ENCODE measurements around the gene ATP9B.
"Not testable (repeated sequence)": the region's sequence is repeated elsewhere in the genome, so short reads cannot be mapped to it uniquely, and the experiment has no call there.

Gene ATP9B

DNA sequence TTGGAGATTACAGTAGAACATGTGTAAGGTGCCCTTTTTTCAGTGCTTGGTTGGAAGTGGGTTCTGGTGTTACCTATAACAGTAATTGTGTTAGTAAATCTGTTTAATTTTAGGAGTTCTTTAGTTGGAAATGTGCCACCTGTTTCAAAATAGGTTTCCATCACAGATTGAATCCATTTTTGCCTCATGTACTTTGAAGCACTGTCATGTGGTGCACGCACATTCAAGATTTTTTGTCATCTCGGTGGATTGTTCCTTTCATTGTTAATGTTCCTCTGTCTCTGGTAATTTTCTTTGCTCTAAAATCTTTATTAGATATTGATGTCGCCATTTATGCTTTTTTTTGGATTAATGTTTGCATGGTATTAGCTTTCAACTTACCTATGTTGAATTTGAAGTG is 1.3 kb downstream of the ATP9B start:
- DNase-seq (ENCODE audit: low read depth in 2 of 2) = no peak

DNA sequence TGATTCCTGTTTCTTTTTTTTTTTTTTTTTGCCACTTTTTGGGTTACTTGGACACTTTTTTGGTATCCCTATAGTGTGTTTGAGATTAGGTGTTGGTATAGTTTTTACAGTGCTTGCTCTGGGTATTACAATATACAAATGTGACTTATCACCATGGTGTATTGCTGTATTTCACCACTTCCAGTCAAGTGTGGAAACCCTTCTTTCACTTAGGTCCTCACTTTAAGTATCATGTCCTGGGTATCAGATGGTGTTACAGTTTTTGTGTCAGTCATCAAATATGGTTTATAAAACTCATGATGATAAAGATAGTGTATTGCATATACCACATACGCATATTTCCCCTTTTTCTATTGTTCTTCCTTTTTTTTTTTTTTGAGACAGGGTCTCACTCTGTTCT is 1.8 kb downstream of the ATP9B start:
- no peak for DNase-seq (ENCODE audit: low read depth in 2 of 2)

DNA sequence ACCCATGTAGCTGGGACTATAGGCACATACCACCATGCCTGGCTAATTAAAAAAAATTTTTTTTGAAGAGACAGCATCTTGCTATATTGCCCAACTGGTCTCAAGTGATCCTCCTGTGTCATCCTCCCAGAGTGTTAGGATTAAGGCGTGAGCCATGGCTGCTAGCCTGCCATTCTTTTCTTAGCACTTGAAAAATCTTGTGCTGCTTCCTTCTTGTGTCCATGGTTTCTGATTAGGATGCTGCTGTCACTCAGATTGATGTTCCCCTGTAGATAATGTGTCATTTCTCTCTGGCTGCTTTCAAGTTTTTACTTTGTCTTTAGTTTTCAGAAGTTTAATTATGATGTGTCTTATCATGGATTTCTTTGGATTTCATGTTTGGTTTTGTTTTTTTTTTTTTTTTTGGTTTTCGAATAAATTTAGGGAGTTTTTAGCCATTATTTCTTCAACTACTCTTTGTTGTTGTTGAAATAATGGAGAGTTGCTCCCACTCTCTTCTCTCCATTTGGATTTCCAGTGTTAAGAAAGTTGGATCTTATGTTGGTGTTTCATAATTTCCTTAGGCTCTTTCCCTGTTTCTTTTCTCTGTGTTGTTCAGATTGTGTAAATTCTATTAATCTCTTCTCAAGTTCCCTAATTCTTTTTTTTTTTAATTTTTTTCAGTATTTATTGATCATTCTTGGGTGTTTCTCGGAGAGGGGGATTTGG is 2.5 kb downstream of the ATP9B start:
- DNase-seq (ENCODE audit: low read depth in 2 of 2) = no peak

DNA sequence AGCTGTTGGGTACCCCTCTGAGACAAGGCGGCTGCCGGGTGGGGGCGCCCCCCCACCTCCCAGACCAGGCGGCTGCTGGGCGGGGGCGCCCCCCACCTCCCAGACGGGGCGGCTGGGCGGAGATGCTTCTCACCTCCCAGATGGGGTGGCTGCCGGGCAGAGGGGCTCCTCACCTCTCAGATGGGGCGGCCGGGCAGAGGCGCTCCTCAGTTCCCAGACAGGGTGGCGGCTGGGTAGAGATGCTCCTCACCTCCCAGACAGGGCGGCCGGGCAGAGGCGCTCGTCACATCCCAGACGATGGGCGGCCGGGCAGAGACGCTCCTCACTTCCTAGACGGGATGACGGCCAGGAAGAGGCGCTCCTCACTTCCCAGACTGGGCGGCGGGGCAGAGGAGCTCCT is 3.5 kb downstream of the ATP9B start:
- DNase-seq (ENCODE audit: low read depth in 2 of 2) = not testable (repeated sequence)

DNA sequence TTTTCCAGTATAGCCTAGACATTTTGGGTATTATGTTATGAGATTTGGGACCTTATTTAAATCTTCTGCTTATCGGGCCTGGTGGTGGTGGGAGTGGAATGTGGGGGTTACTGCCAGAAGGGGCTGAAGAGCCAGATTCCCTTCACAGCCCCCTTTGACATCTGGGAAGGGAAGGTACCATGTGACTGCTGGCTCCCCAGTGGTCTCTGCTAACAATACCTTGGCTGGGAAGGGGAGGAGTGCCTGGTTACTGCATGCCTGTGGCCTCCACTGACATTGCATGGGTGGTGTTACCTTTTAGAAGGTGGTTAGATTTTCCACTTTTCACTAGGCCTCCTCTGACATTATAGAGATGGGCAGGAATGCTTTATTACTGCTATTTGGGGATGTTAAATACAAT is 8.0 kb downstream of the ATP9B start:
- DNase-seq (ENCODE audit: low read depth in 2 of 2) = no peak

GRCh38 chr18:79078791-79079190 is 9.6 kb downstream of the ATP9B start:
- DNase-seq (ENCODE audit: low read depth in 2 of 2) = not testable (repeated sequence)

DNA sequence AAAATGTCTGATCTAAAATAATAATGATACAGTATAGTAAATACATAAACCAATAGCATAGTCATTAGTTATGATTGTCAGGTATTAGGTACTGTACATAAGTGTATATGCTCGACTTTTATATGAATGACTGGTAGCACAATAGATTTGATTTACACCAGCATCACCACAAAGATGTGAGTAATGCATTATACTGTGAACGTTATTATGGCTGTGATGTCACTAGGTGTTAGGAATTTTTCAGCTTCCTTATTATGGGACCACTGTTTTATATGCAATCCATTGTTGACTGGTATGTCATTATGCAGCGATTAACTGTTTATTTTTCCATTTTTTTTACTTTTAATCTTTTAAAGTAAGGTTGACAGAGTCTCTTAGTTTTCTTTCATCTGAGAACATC is 23.7 kb downstream of the ATP9B start:
- DNase-seq (ENCODE audit: low read depth in 2 of 2) = no peak

DNA sequence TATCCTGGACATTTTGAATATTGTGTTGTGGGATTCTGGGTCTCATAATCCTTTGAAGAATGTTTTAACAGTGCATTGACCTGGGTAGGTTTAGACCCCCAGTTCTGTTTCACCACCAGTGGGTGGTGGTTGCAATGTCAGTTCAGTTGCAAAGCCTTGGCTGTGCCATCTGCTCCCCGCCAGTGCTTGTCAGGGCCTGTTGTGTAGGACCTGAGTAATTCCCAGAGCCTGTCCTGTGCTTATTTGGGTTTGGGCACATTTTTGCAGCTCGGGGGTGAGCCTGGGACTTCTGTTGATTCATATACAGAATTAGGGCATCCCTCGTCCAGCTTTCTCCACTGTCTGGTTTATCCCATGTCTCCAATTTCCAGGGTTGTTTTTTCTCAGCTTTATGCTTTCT is 24.8 kb downstream of the ATP9B start:
- DNase-seq (ENCODE audit: low read depth in 2 of 2) = no peak

GRCh38 chr18:79095216-79095615 is 26.0 kb downstream of the ATP9B start:
- DNase-seq (ENCODE audit: low read depth in 2 of 2) = no peak

GRCh38 chr18:79100944-79101343 is 31.8 kb downstream of the ATP9B start:
- DNase-seq (ENCODE audit: low read depth in 2 of 2) = no peak

DNA sequence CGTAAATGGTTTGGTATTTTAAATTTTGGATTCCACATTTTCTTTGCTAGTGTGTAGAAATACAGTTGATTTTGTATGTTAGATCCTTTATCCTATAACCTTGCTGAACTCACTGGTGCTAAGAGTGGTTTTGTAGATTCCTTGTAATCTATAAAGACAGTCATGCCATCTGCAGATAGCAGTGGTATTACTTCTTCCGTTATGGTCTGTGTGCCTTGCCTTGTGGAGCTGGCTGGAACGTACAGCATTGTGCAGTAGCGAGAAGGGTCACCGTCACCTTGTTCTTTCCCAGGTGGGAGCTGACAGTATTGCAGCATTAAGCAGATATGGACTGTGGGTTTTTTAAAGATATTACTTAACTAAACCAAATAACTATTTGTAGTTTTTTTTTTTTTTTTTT is 33.7 kb downstream of the ATP9B start:
- DNase-seq (ENCODE audit: low read depth in 2 of 2) = no peak

DNA sequence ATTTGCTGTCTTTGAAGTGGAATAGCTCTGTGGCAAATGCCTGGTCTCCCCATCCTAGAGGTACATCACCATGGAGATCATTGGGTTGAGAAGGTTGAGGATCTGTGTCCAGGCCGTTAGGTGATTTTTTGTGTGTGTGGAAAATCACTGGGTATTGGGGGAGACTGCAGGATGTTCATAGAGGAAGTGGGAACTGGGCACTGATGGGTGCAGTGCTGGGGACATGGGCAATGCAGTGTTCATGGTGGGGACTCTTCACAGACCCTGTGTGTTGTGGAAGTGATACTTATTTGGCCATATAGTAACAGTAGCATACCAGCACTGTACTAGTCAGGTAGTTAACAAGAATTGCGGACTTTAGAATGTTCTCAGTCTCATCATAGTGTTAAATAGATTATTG is 34.9 kb downstream of the ATP9B start:
- DNase-seq (ENCODE audit: low read depth in 2 of 2) = no peak

GRCh38 chr18:79105455-79105854 is 36.3 kb downstream of the ATP9B start:
- no peak for DNase-seq (ENCODE audit: low read depth in 2 of 2)

DNA sequence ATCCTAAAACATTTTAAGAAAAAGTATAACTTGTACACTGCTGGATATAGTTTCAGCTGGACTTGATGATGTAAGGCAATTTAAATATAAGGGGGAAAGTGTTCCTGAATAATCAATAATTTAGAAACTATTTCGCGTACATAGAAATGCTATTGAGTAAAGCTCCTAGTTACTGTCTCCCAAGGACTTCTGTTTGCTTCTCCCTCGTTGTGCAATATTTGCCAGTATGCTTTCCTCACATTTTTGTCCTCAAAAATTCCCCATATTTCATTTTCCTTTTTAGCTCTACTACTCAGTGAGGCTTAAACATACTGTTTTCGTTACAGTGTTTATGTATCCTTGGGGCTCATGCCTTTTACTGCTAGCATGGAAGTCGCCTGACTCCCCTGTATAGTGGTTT is 36.9 kb downstream of the ATP9B start:
- no peak for DNase-seq (ENCODE audit: low read depth in 2 of 2)

- no peak for DNase-seq (ENCODE audit: low read depth in 2 of 2)
These were observed 38.7 kb downstream of the ATP9B start for GRCh38 chr18:79107886-79108285.

- DNase-seq (ENCODE audit: low read depth in 2 of 2) = no peak
These were observed 39.5 kb downstream of the ATP9B start for GRCh38 chr18:79108549-79109215.

- DNase-seq (ENCODE audit: low read depth in 2 of 2) = no peak
These were observed 42.3 kb downstream of the ATP9B start for GRCh38 chr18:79111483-79111882.

DNA sequence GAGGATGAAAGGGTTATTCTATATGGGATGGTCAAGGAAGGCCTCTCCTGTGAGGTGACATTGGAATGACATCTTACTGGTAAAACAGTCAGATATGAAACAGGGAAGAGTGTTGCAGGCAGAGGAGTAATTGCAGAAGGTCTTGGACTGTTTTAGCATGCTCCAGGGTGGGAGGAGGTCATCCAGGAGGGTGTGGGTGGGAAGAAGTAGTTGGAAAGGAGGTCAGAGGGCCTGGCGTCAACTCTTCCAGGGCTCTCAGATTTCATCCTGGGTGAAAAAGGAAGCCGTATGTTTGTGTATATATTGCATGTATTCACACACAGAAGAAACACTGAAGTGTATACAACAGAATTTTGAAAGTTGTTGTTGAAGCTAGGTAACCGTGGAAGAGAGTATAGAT is 48.2 kb downstream of the ATP9B start:
- DNase-seq (ENCODE audit: low read depth in 2 of 2) = no peak

GRCh38 chr18:79117788-79118187 is 48.6 kb downstream of the ATP9B start:
- no peak for DNase-seq (ENCODE audit: low read depth in 2 of 2)

DNA sequence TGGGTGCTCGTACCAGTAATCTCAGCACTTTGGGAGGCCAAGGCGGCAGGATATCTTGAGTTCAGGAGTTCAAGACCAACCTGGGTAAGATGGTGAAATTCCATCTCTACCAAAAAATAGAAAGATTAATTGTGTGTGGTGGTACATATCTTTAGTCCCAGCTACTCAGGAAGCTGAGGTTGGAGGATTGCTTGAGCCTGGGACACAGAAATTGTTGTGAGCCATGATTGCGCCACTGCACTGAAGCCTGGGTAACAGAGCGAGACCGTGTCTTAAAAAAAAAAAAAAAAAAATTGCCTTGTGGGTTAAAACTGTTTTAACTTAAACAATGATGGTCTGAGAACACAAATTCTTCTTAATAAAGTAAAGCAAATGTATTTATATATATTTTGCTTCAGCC is 49.6 kb downstream of the ATP9B start:
- DNase-seq (ENCODE audit: low read depth in 2 of 2) = no peak

DNA sequence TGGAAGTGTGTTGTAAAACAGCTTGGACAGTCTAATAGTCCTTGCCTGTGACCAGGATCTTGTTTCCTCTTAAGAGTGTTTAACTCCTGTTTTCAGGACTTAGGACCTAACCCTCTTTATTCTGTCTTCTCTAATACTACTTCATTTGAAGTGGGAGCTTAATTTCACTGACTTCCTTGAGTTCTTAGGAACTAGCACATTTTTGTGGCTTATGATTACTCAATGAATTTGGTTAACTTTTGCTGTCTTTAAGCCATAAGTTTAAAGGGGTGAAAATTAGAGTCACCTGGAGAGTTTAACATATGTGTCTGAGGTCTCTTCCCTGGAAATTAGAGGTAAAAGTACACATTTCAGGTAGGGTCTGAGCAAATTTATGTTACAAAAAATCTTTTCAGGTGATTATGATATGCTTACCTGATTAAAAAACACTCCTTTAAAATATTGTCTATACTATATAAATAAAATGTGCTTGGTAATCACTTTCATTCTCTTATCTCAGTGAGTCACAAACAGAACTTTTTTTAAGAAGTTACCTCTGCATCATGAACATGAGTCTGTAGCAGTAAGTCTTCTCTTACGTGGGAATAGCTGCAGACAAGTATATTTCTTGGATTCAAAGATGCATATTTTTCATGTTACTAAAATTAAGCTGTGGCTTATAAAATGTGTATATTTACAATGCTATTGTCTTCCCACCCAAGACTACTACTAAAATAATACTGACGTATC is 52.7 kb downstream of the ATP9B start:
- DNase-seq (ENCODE audit: low read depth in 2 of 2) = no peak

DNA sequence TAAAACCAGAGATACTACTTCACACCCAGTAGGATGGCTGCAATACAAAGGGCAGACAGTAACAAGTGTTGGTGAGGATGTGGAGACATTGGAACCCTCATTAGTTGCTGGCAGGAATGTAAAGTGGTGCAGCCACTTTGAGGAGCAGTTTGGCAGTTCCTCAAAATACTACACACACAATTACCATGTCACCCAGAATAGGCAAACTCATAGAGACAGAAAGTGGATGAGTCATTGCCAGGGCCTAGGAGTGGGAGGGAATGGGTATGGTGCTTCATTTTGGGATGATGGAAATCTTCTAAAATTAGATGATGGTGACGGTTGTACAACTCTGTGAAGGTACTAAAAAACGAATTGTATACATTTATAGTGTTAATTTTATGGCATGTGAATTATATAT is 54.8 kb downstream of the ATP9B start:
- no peak for DNase-seq (ENCODE audit: low read depth in 2 of 2)

DNA sequence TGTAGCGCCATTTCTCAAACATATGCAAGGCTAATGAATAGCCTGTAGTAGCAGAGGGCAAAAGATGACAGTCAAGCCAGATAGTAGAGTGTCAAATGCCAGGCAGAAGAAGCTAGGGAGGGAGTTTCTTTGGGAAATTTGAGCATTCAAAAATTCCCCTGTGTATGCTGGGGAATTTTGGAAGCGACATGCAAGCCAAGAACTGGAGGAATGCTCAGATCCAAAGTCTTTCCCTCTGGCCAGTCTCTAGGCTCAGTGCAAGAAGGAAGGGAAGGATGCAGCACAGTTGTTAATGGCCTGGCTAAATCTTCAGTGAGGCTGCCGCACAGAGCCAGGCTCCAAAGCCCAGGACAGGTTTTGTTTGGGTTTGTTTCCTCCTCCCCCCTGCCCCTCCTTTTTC is 59.9 kb downstream of the ATP9B start:
- no peak for DNase-seq (ENCODE audit: low read depth in 2 of 2)
